HG03103 (cell line): Measurements from ENCODE around the gene PRDM1.
A peak's percentile ranks its signal among the peaks of the same experiment; 100 is the strongest.

ENCODE experiments used
- ATAC-seq: cut with Tn5 transposase; IDR thresholded peaks from one replicate; pipeline ENCODE4 v1.9.1; 2021; ENCODE audit warnings: low read depth; ENCODE audit not compliant: unreplicated experiment

Gene PRDM1

DNA sequence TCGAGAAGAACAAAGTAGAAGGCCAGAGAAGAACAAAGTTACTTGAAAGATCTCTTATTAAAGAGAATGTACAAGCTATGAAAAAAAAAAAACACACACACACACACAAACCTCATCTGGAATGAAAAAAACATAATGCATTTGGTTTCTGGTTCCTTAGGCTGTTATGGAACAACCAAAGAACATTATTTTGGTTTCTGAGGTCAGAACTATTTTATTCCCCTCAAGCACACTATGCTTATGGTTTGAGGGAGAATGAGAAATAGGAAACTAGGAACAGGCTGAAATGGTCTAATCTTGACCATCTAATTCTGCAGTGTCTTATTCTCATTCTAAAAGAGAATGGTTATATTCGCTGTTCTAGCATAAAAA, 8.8 kb downstream of the PRDM1 start:
- ATAC-seq: no peak

GRCh38 chr6:106097411-106098231, 11.5 kb downstream of the PRDM1 start:
- peak; percentile 42 for ATAC-seq

GRCh38 chr6:106098383-106099234, 12.5 kb downstream of the PRDM1 start:
- no peak for ATAC-seq

DNA sequence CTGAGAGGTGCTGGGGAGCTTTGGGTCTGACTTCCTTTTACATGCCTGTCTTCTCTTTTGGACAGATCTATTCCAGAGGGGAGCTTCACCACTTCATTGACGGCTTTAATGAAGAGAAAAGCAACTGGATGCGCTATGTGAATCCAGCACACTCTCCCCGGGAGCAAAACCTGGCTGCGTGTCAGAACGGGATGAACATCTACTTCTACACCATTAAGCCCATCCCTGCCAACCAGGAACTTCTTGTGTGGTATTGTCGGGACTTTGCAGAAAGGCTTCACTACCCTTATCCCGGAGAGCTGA, 13.1 kb downstream of the PRDM1 start:
- ATAC-seq: no peak

DNA sequence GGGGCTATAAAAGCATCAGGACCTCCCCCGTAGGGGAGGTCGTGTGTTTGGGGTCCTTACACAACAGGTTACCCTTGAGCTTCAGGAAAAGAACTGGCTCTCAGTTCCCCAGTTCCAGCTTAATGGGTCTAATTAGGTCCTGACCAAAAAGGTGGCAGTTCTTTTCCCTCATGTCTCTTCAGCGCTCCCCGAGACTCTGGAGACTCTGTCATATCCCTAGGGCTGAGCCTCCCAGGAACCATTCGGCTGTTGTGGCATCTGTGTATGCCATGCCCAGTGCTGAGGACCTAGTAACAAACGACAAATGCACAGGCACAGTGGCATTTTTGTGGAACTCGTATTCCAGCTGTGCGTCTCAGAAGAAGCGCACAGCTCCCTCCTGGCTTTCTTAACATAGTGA, 14.6 kb downstream of the PRDM1 start:
- no peak for ATAC-seq

- no peak for ATAC-seq
Observed at GRCh38 chr6:106101466-106101865, 15.3 kb downstream of the PRDM1 start.

GRCh38 chr6:106102034-106102433, 15.9 kb downstream of the PRDM1 start:
- ATAC-seq: peak; percentile 55

GRCh38 chr6:106102967-106103727, 17.0 kb downstream of the PRDM1 start:
- ATAC-seq: no peak

GRCh38 chr6:106103728-106104109, 17.6 kb downstream of the PRDM1 start:
- peak; percentile 39 for ATAC-seq

DNA sequence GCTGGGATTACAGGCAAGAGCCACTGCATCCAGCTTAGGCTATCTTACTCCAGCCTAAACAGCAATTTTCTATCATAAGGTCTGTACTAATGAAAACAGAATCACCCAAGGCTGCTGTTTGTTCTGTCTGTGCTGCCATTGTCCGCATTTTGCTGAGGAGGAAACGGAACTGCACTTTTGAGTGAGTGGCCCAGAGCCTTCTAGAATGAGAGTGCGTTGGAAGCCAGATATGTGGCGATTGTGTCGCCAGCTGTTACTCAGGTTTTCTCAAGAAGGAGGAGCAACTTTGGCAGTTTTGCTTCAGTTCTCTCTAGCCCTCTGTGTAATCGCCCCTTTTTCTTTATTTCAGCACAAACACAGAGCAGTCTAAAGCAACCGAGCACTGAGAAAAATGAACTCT, 18.3 kb downstream of the PRDM1 start:
- no peak for ATAC-seq

DNA sequence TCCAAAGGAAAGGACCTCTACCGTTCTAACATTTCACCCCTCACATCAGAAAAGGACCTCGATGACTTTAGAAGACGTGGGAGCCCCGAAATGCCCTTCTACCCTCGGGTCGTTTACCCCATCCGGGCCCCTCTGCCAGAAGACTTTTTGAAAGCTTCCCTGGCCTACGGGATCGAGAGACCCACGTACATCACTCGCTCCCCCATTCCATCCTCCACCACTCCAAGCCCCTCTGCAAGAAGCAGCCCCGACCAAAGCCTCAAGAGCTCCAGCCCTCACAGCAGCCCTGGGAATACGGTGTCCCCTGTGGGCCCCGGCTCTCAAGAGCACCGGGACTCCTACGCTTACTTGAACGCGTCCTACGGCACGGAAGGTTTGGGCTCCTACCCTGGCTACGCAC, 18.8 kb downstream of the PRDM1 start:
- ATAC-seq: no peak

- ATAC-seq: no peak
Observed at GRCh38 chr6:106105493-106105892, 19.4 kb downstream of the PRDM1 start.

- ATAC-seq: no peak
Observed at GRCh38 chr6:106106276-106107042, 20.3 kb downstream of the PRDM1 start.

DNA sequence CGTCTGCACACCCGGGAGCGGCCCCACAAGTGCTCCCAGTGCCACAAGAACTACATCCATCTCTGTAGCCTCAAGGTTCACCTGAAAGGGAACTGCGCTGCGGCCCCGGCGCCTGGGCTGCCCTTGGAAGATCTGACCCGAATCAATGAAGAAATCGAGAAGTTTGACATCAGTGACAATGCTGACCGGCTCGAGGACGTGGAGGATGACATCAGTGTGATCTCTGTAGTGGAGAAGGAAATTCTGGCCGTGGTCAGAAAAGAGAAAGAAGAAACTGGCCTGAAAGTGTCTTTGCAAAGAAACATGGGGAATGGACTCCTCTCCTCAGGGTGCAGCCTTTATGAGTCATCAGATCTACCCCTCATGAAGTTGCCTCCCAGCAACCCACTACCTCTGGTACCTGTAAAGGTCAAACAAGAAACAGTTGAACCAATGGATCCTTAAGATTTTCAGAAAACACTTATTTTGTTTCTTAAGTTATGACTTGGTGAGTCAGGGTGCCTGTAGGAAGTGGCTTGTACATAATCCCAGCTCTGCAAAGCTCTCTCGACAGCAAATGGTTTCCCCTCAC, 21.0 kb downstream of the PRDM1 start:
- ATAC-seq: no peak

DNA sequence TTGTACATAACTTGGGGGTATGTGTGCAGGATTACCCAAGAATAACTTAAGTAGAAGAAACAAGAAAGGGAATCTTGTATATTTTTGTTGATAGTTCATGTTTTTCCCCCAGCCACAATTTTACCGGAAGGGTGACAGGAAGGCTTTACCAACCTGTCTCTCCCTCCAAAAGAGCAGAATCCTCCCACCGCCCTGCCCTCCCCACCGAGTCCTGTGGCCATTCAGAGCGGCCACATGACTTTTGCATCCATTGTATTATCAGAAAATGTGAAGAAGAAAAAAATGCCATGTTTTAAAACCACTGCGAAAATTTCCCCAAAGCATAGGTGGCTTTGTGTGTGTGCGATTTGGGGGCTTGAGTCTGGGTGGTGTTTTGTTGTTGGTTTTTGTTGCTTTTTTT, 22.0 kb downstream of the PRDM1 start:
- no peak for ATAC-seq

DNA sequence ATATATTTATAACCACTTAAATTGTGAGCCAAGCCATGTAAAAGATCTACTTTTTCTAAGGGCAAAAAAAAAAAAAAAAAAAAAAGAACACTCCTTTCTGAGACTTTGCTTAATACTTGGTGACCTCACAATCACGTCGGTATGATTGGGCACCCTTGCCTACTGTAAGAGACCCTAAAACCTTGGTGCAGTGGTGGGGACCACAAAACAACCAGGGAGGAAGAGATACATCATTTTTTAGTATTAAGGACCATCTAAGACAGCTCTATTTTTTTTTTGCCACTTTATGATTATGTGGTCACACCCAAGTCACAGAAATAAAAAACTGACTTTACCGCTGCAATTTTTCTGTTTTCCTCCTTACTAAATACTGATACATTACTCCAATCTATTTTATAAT, 22.9 kb downstream of the PRDM1 start:
- no peak for ATAC-seq

DNA sequence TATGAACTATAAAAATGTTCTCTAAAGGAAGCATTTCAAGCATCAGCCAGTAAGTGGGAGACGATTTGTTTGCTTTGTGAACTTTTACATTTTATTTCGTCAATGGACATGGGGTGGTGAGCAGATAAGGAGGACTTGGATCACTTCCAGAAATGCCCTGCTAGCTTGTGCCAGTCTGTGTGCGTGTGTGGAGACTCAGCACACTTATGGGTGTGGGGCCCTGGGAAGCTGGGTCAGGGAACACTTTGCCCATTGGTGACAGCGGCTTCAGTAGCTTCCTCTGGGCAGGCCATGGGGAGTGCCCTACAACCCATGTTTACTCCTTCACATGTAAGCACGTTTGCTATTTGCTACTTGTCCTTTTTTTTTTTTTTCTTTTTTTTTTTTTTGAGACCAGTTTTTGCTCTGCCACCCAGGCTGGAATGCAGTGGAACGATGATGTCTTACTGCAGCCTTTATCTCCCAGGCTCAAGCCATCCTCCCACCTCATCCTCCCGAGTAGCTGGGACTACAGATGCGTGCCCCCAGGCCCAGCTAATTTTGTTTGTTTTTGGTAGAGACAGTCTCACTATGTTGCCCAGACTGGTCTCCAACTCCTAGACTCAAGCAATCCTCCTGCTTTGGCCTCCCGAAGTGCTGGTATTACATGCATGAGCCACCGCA, 24.2 kb downstream of the PRDM1 start:
- ATAC-seq: no peak

- no peak for ATAC-seq
Observed at GRCh38 chr6:106112433-106112832, 26.3 kb downstream of the PRDM1 start.

DNA sequence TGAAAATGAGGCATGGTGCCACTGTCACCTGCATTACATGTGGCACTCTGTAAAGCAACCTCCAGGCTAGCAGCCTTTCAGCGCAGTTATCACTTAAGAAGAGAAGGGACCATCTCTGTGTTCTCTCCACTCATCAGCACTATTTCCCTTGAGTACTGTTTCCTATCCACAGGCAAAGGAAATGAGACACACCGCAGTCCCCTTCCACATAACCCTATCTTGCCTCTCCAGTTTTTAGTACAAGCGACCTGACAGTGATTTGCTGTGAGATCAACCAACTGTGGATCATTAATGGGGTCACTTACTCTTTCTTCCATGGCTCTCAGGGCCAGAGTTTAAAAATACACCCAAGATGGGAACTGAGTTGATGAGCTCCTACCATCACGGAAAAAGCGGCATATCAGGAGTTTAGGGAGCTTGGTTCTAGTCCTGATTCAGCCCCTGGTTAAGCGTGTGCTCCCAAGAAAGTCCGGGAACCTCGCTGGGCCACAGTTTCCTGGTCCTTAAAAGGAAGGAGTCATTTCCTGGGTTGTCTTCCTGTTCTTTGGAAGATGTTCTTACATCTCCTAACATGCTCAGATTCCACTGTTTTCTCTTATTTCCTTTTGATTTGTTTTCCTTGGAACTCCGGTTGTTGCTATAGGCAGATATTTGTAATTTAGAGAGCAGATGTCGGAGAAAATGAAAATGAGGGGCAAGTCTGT, 27.3 kb downstream of the PRDM1 start:
- ATAC-seq: no peak
